DMS53 treated with DMSO at 0.1 percent for 48 hours (cell line): ENCODE data around the gene ANKRD2.
"Not testable (repeated sequence)": the region's sequence is repeated elsewhere in the genome, so short reads cannot be mapped to it uniquely, and the experiment has no call there.

Experiments
- DNase-seq: peaks from one replicate; lab custom pipeline; 2025; ENCODE audit not compliant: unreplicated experiment; lab: John Stamatoyannopoulos, UW

Gene ANKRD2

DNA sequence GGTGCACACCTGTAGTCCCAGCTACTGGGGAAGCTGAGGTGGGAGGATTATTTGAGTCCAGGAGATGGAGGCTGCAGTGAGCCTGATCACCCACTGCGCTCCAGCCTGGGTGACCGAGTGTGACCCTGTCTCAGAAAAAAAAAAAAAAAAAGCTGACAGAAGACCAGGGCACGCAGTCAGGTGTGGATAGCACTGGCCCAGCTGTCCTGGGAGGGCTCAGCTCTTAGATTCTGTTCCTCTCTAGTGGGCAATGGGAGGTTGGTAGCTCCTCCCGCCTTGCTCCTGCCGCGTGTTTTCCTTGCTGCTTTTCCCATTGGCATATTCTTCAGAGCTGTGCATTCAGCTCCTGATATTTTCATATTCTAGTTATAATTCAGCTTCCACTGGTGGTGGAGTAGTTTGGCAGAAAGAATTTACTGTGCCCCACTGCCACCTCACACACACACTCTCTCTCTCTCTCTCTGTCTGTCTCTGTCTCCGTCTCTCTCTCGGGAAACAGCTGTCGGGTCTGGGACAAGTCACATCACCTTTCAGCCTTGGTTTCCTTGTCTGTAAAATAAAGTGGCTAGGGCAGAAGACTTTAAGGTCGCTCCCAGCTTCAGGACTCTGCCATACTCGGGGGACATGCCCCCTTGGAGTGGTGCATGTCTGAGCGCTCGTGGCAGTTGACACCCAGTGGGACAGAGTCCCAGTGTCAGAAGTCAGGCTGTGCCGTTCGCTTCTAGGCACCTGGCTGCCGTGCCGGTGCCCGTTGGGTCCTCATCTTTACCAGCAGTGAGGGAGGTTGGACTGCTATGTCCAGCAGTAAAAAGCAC, 25.9 kb upstream of the ANKRD2 start:
- DNase-seq = no peak

DNA sequence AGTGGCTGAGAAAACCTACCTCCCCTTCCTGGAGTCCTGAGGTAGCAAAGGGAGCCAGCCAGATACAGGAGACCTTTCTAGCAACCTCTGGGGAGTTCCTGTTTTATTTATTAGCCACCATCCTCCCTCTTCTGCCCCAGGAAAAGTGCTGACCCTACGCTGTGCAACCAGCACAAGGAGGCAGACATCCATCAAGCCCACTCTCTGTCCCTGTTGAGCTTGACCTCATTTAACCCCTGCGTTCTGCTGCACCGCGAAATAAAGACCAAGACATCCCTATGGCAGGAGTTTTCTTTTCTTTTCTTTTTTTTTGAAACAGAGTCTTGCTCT, 25.3 kb upstream of the ANKRD2 start:
- no peak for DNase-seq

DNA sequence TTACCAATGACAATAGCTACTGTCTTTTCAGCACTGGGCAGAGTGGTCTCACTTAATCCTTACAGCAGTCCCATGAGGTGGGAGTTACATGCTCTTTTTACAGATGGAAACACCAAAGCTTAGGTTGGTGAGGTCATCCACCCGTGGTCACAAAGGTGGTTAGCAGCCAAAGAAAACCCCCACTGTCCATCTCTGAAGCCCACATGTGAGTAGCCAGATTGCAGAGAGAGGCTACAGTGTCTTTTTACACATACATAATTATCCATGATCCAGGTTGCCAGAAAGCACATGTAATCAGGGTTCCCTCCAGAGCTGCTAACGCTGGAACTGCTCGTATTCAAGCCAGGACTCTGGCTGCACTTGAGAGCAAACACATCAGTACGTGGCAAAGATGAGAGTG, 24.6 kb upstream of the ANKRD2 start:
- DNase-seq = no peak

DNA sequence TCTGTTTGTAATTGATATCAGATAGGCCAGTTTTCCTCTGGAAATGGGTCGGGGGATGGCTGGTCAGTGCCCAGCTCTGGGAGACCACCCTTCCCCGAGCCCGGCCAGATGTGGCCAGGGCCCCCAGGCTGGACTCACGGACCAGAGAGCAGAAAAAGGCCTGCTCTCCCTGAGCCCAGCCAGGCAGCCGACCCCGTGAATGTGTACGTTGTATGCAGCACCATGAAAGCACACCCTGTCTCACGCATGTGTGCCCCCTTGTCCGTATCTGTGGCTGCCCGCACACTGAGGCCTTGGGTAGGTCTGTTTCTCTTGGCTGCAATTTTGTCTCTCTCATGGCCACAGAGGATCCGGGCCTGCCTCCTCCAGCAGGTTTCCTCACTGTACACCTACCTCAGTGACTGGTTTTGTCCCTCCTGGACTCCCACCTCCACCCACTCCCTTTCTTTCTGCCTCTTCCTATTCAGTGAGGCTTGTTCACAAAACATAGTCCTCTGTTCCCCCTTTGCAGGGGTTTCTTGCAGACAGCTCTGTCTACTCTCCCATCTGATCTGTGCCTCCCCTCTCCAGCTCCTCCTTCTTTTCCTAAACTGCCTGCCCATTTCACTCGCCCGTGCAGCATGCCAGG, 23.6 kb upstream of the ANKRD2 start:
- DNase-seq = no peak

DNA sequence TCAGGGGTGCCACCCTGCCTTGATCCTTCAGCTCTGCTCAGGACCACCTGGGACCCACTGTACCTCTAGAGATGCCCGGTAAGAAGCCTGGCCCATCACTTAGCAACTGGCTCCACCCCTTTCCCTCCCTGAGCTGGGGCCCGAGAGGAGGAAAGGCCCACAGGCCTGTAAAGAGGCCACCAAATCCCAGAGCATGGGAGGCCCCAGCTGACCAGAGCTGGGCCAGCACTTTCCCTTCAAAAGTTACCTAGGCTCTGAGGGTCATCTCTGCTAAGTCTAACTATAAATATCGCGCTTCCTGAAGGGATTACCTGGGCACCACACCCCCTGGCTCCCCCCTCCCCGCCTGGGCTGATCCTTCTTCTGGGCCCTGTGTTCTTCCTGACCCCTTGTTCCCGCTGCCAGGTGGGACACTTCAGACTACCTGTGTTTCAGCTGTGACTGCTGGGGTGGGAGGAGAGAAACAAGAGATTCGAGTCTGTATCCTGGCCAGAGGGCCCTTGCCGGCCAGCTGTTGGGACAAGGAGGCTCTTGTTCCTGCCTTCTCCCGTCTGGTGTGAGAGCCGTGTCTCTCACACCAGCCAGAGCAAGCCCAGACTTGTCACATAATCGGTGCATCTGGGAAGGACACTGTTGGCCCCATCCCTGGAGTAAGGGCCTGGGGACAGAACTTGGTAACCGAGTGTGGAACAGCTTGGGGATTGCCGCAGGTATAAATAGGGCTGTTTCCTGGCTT, 22.8 kb upstream of the ANKRD2 start:
- peak; percentile 71 for DNase-seq

DNA sequence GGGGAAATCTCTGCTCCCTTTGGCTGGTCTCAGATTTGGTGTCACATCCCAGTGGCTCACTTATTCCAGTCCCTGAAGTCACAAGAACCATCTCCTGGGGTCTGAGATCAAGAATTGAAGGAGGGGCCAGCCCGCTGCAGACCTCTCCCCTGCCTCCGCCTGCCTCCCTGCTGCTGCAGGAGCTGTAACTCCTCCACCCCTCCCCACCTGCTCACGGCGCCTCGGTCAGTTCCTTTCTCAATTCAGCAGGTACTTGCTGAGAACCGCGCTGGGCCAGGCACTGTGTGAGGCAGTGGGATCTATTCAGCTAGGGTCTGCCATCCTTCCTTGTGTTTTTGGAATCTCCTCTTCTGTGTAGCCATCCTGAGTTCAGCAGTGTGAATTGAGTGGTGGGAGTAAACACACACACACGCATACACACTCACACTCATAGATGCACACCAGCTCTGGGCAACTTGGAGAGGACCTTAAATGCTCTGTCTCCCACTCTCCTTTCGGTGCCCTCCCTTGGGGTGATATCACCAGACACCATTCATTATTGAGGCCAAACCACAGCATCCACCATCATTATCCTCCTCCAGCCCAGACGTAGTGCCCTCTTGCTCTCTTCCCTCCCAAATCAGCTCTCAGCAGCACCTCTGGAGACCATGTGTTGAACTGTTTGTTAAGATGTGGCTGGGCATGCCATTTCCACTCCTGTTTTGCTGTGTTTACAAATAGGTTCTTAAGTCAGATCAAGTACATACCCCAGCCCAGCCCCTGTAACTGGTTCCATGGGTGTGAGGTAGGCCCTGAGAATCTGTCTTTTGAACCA, 22.0 kb upstream of the ANKRD2 start:
- no peak for DNase-seq

DNA sequence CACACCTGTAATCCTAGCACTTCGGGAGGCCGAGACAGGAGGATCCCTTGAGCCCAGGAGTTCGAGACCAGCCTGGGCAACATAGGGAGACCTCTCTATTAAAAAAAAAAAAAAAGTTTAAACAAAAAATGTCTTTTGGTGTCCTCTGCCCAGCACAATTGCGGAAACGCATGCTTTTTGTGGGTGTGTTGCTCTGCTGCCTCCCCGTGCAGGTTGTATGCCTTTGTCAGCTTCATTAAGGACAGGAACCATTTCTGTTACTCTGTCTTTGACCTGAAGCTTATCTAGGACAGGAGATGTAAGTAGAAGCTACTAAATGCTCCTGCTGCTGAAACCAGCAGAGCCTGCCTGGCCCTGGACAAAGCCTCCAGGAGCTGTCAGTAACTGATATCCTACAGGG, 21.3 kb upstream of the ANKRD2 start:
- DNase-seq = no peak

DNA sequence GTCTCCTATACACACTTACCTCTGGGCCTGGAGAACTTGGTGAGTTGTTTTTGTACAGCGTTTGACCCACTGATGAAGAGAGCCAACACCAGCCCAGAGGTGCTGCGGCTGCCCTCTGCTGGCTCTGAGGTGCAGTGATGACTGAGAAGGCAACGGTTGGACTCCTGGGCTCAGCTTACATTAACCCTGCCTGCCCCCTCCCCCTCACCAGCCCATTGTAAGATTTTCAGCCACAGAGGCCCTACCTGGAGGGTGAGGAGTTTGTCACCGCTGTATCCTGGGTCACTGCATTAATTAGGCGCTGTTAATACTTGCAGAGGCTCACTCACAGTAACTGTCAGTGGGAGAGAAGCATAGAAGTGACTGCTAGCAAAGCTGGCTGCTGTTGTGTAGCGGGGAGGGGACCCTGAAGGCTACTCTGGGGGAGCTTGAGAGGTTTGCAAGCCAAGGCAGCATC, 19.0 kb upstream of the ANKRD2 start:
- DNase-seq = peak; percentile 82

DNA sequence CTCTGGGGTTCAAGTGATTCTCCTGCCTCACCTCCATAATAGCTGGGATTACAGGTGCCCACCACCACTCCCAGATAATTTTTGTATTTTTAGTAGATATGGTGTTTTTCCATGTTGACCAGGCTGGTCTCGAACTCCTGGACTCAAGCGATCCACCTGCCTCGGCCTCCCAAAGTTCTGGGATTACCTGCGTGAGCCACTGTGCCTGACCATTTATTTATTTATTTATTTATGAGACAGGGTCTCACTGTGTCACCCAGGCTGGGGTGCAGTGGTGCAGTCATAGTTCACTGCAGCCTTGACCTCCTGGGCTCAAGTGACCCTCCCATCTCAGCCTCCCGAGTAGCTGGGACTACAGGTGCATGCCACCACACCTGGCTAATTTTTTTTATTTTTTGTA, 18.2 kb upstream of the ANKRD2 start:
- DNase-seq = not testable (repeated sequence)

DNA sequence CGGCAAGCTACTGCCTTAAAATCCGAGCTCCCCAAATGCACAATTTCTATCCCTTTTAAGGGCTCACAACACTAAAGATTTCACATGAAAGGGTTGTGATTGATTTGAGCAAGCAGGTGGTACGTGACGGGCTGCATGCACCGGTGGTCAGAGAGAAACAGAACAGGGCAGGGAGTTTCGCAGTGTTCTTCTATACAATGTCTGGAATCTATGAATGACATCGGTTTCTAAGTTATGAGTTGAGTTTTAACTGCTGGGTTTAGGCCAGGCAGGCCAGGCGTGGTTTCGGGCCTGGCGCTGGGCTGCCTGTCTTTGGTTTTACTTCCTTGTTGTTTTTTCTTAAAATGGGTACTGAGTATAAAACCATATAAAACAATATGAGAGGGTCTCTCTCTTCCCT, 17.0 kb upstream of the ANKRD2 start:
- not testable (repeated sequence) for DNase-seq

DNA sequence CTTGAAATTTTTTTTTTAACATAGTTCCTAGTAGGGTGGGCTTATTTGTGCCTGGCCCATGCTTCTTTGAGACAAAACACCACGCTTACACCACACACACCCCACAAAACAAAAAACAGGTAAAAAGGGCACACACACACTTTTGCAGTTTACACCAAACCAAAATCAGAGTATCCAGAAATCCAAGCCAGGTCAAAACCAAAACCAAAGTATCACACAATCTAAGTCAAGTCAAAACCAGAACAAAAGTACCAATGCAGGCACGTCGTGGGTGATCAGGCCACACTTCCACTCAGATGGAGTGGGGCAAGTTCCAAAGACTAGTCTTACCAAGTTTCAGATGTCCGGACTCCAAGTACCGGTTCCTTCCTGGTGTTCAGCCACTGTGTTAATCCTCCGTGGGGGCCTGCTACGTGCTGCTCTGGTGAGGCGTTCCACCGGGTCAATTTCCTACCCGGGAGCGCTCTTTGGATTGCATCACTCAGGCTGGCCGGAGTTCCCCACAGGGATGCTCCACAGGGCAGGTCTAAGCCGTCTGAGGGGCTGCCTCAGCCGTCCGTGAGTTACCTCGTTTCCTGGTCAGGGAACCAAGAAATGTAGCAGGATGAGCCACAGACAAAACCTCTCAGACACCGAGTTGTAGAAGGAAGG, 11.7 kb upstream of the ANKRD2 start:
- not testable (repeated sequence) for DNase-seq

DNA sequence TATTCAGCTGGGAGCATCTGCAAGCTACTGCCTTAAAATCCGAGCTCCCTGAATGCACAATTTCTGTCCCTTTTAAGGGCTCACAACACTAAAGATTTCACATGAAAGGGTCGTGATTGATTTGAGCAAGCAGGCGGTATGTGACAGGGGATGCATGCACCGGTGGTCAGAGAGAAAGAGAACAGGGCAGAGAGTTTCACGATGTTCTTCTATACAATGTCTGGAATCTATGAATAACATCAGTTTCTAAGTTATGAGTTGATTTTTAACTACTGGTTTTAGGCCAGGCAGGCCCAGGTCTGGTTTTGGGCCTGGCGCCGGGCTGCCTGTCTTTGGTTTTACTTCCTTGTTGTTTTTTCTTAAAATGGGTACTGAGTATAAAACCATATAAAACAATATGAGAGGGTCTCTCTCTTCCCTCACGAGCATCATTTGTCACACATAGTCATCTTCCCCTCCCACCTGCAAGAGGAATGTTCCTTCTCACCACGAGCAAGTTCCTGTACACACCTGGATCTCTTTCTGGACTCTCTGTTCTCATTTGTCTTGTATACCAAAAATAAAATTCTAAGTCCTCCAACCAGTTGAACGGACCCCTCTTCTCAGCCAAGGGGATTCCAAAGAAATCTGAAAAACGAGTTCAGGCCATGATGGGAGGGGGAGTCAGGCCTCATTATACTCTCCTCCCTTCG, 11.0 kb upstream of the ANKRD2 start:
- not testable (repeated sequence) for DNase-seq

DNA sequence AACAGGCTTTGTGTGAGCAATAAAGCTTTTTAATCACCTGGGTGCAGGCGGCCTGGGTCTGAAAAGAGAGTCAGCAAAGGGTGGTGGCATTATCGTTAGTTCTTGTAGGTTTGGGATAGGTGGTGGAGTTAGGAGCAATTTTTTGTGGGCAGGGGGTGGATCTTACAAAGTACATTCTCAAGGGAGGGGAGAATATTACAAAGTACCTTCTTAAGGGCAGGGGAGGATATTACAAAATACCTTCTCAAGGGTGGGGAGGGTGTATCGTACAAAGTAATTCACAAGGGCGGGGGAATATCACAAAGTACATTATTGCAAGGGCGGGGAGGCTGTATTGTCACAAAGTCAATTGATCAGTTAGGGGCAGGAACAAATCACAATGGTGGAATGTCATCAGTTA, 10.2 kb upstream of the ANKRD2 start:
- DNase-seq = not testable (repeated sequence)

DNA sequence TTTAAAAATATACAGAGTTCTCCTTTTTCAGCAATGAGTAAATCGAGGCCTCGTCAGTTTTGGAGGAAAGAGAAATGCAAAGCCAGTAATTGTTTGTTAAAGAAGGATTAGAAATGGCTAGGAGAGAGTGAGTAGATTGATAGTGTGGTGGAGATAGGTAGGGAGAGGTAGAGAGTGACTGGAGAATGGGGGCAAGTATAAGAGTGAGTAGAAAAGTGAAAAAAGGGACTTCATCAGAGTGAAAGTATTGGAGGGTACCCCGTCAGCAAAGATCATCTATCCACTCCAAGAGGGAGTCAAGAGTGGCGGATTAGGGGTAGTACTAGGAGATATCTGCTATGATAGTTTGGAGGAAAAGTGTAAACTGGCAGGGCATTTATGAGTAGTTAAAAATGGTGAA, 9.2 kb upstream of the ANKRD2 start:
- DNase-seq = no peak

DNA sequence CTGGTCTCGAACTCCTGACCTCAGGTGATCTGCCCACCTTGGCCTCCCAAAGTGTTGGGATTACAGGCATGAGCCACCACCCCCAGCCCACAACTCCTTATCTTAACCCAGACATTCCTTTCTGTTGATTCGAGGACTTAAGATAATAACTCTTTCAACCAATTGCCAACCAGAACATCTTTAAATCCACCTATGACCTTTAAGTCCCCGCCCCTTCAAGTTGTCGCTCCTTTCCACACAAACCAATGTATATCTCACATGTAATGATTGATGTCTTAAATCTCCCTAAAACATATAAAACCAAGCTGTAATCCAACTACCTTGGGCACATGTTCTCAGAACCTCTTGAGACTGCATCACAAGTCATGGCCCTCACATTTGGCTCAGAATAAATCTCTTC, 7.8 kb upstream of the ANKRD2 start:
- DNase-seq = no peak

DNA sequence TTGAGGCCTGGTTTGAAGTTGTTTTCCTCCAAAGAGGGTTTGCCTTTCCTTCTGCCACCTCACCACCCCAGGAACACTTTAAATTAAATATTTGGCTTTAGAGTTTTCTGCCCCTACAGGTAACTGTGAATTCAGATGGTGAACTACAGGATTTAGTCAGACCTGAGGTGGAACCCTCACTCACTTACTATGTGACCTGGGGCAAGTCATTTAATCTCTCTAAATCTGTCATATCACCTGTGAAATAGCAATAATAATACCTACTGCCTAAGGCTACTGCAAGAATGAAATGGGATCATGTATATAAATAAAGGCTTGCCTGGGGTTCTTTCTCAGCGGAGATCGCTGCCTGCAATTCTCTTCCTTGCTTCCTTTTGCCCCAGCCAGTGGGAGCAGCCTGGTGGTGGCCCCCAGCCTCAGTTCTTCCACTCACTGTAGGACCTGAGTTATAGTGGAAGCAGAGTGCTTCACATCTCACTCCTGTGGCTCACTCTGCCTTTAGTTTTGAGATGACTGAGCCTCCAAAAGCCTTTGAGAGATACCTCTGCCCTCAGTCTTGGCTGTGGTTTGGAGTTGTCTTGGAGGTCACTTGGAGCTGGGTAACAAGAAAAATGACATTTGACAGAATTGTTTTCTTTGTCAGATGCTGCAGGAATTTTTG, 6.1 kb upstream of the ANKRD2 start:
- DNase-seq = no peak

DNA sequence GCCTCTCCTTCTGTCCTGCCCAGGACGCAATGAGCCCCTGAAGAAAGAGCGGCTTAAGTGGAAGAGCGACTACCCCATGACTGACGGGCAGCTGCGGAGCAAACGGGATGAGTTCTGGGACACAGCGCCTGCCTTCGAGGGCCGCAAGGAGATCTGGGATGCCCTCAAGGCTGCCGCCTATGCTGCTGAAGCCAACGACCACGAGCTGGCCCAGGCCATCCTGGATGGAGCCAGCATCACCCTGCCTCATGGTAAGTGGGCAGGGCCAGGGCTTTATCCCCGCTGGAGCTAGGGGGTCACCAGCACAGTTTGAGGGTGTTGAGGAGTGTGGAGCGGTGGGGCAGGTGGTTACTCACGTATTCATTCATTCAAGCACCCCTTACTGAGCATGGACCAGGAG, 4.7 kb upstream of the ANKRD2 start:
- no peak for DNase-seq

DNA sequence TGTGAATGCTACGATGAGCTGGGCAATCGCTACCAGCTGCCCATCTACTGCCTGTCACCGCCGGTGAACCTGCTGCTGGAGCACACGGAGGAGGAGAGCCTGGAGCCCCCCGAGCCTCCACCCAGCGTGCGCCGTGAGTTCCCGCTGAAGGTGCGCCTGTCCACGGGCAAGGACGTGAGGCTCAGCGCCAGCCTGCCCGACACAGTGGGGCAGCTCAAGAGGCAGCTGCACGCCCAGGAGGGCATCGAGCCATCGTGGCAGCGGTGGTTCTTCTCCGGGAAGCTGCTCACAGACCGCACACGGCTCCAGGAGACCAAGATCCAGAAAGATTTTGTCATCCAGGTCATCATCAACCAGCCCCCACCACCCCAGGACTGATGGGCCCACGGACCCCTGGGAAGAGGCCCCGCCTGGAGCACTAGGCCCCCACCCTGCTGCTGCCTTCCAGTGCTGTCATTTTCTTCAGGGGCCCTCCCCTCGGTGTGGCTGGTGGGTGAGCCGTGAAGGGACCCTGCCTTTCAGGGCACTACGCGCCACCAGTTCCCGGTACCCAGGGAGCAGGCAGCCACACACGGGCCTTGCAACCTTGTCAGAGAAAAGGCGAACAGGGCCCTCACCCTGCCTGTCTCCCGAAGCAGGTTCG, 2.3 kb upstream of the ANKRD2 start:
- DNase-seq = no peak

DNA sequence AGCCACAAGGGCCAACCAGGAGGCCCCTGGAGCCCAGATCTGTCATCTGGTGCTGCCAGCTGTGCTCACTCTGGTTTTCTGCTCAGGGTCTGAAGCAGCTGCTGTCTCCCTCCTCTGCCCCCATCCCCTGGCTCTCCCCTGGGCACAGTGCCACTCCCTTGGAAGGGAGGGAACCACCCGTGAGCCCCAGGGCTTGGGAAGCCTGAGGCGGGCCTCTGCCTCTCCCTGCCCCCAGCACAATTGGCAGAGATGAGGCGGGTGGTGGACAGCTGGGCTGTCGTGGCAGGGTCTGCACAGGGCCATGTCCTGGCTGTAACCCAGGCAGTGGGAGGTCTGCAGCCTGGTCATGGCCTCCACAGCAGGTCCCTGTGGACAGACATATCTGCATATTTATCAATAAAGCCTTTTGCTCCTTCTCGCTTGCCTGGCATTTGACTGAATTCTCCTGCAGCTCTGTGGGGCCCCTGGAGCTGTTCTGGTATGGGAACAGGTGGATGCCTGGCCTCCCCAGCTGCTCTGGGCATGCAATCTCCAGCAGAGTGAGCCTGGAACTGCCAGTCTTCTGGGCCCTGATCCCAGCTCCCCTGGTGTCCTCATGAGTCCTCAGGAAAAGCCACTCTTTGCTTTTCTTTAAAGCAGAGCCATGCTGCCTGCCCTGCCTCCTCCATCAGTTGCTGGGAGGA, 1.6 kb upstream of the ANKRD2 start:
- no peak for DNase-seq
